Activated CD4-positive, CD25-positive, alpha-beta regulatory T cell treated with anti-CD3 and anti-CD28 coated beads, Interleukin-2, amount 50 U/mL, for 24 hours (primary cell): ENCODE measurements around the gene LTBP4.
A peak's percentile ranks its signal among the peaks of the same experiment; 100 is the strongest.

Experiments
- ATAC-seq, 2 donors: fragments of 150-1000 bp; cut with Tn5 transposase; one replicate each; pipeline ENCODE4 v1.10.0; 2021; ENCODE audit warnings: mild to moderate bottlenecking in 1 of 2, moderate library complexity in 1 of 2

The LTBP4 gene

GRCh38 chr19:40597329-40597838, 3.8 kb upstream of the LTBP4 start:
- no peak for ATAC-seq

- peak; percentile 65 to 73 for ATAC-seq
Measured at GRCh38 chr19:40598121-40598917, 2.9 kb upstream of the LTBP4 start.

GRCh38 chr19:40598918-40599307, 2.3 kb upstream of the LTBP4 start:
- no peak for ATAC-seq

- no peak for ATAC-seq
Measured at GRCh38 chr19:40599331-40599901, 1.8 kb upstream of the LTBP4 start.

- ATAC-seq, result no peak
Measured at GRCh38 chr19:40599902-40600569, 1.1 kb upstream of the LTBP4 start.

- ATAC-seq, result no peak
Measured at GRCh38 chr19:40600570-40601133, 517 bp upstream of the LTBP4 start.

GRCh38 chr19:40603071-40603388, 1.9 kb downstream of the LTBP4 start:
- ATAC-seq, result no peak

- peak; percentile 73 for ATAC-seq
Measured at GRCh38 chr19:40603389-40604170, 2.4 kb downstream of the LTBP4 start.

GRCh38 chr19:40604171-40604646, 3.0 kb downstream of the LTBP4 start:
- no peak for ATAC-seq

GRCh38 chr19:40604647-40605215, 3.6 kb downstream of the LTBP4 start:
- ATAC-seq, result no peak

GRCh38 chr19:40605216-40605971, 4.2 kb downstream of the LTBP4 start:
- peak; percentile 52 to 55 for ATAC-seq

GRCh38 chr19:40607311-40608239, 6.4 kb downstream of the LTBP4 start:
- no peak for ATAC-seq

- no peak for ATAC-seq
Measured at GRCh38 chr19:40608240-40608621, 7.1 kb downstream of the LTBP4 start.

- no peak for ATAC-seq
Measured at GRCh38 chr19:40608957-40609356, 7.8 kb downstream of the LTBP4 start.

GRCh38 chr19:40609561-40610395, 8.6 kb downstream of the LTBP4 start:
- ATAC-seq, result peak; percentile 44 to 51

- ATAC-seq, result peak in 1 of 2 donors; percentile 3
Measured at GRCh38 chr19:40610396-40611064, 9.4 kb downstream of the LTBP4 start.

- no peak for ATAC-seq
Measured at GRCh38 chr19:40611096-40611495, 9.9 kb downstream of the LTBP4 start.

GRCh38 chr19:40611900-40612698, 10.9 kb downstream of the LTBP4 start:
- ATAC-seq, result no peak
